Measurements from ENCODE around the gene HCK.
"Not testable (repeated sequence)": the region's sequence is repeated elsewhere in the genome, so short reads cannot be mapped to it uniquely, and the experiment has no call there.

HCK gene

DNA sequence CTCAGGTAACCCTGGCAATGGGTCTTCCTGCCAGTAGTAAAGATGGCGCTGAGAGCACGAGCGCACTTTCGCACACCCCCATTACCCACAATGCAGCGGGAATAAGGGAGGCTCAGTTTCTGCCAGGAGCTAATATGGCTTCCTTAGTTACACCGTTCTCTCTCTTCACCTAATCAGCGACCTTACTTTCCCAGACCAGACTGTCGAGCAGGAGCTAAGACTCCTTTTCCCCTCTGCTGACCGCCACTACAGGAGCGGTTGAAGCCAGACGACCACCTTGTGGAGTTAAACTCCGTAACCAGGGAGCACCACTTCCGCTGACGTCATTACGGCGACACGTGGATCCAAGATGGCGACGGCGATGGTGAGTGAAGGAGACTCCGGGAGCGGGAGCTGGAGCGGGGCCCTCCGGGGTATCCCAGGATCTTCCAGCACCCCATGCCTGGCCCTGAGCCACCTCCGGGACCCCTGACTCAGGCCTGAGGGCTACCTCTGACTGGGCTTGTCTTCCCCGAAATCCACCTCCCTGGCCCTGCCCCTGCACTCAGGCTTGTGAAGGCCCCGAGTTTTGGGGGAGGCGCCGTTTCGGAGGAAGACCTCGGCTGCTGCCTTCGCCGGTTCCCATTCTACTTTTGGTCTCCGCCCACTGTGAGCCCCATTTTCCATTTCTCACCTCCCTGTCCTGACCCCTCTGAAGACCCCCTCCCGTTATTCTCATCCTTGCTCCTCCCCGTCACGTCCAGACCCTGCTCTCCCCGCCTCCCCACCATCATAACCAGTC, 57.5 kb downstream of the HCK start, which contains the start of gene TM9SF4:
Gene TM9SF4 (plus strand): TSS at position 323 of the 781 bp plus-strand sequence. CDS start 27 bp downstream, at position 350.
- peak; percentile 98 for DNase-seq

DNA sequence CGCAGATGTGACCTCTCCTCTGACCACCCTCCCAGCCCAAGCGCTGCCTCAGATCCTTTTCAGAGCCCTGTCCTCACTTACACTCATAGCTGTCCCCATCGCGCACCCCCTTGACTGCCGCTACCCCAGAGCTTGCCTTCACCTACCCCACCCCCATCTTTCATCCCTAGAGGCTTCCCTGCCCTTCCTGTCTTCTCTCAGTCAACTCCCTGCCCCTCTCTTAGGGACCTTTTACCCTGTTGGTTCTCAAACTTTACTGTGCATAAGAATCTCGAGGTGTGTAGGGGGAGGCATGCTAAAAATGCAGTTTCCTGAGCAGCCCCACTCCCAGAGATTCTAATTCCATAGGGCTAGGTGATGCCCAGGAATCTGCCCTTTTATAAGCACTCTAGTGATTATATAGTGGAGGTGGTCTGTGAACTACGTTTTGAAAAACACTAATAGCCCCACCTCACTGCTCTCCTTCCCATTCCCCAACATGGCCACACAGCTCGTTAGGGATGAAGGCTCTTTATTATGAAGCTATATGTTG, 58.2 kb downstream of the HCK start:
- no peak for DNase-seq

DNA sequence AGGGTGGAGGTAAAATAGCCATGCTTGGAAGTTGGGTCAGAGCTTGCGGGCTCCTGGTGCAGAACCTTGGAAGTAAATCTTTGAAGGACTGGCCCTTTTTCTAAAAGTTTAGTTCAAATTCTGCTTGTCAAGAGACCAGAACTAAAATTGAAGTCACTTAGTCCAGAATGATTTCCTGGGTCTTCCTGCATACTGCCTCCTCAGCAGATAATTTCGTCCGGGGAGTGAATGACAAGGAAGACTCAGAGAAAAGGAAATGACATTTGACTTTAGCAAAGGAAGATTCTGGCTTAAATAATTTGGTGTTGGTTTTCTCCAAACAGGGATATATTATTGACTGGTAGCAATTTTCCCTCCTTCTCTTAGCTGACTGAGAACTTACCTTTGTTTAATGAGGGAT, 58.7 kb downstream of the HCK start:
- no peak for DNase-seq

DNA sequence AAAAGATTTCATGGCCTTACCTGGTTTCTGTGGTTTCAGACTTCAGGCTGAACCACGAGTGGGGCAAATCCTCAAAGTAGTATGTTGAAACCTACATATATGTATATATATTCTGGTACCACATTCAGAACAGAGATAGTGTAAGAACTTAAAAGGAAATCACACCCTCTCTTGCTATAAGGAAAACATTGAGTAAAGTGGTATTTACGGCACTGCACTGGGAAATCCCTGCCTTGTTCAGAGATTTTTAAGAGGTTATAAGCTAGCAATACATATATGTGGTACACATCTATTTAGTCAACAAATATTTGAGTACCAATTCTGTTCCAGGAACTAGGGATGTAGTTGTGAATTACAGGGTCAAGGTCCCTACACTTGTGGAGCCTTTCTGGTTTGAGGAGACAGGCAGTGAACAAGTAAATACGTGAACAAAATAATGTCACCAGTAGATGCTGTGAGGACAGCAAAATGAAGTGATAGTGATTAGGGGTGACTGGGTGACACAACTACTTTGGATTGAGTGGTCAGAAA, 59.2 kb downstream of the HCK start:
- no peak for DNase-seq

DNA sequence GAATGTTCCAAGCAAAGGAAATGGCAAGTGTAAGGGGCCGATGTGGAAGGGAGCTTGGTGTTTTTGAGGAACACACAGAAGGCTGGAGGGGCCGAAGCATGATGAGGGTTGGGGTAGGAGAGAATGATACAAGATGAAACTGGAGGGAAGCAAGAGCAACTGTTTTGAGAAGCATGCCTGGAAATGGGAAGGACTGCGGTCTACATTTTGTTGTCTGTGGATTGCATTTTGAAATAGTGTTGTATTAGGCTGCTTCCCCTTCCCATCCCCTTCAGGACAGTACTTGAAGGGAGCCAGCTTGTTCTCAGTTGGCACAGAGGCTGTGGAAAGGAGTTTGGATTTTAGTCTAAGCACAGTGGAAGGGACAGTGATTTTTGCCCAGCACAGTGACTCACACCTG, 59.7 kb downstream of the HCK start:
- no peak for DNase-seq

DNA sequence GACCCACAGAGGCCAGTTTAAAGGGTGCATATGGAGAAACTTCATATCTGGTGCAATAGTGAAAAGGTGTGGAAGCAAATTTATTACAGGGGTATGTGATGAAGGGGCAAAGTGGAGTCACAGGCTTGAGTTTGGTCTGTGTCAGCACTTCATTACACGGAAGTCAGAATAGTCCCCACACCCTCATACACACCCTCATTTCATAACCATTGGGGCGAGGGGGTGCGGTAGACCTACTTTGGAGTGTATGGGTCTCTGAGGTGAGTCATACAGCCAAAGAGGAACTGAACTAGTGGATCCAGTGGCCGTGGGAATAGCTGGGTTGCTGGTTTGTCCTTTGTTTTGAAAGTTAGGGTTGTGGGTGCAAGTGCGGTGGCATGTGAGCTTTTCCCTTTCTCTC, 60.8 kb downstream of the HCK start:
- no peak for DNase-seq

DNA sequence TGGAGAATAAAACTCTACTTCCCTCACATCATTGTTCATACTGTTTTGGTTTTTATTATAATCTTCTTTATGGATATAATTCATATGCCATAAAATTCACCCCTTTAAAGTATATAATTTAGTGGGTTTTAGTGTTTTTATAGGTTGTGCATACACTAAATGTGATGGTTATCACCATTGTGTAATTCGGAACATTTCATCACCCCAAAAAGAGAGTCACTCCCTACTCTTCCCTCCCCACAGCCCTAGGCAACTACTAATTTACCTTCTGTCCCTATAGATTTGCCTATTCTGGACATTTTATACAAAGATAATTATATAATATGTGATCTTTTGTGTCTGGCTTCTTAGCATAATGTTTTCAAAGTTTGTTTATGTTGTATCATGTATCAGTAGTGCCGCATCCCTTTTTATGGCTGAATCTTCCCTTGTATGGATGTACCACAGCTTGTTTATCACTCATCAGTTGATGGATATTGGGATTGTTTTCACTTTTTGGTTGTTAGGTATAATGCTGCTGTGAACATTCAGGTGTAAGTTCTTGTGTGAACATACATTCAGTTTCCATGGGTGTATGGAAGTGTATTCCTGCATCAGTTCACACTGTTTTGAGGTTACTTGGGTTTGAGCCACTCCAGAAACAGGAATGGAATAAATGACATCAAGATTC, 61.7 kb downstream of the HCK start:
- DNase-seq, result no peak

DNA sequence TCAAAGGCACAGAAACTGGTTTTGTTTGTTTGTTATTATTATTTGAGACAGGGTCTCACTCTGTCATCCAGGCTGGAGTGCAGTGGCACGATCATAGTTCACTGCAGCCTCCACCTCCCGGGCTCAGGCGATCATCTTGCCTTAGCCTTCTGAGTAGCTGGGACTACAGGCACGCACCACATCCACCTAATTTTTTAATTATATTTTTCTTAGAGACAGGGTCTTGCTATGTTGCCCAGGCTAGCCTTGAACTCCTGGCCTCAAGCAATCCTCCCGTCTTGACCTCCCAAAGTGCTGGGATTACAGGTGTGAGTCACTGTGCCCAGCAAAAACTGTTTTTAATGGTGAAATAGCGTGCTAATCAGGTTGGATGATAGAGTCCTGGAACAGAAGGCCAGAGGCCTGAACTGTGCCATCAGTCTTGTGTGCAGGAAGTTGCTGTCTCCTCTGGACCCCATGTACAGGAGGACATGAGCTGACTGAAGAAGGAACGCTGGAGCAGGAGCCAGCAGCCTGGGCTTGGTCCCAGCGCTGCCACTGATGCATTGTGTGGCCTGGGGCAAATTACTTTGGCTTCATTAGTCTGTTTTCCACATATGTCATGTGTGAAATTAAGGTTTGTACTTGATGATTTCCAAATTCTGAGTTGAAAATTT, 62.4 kb downstream of the HCK start:
- no peak for DNase-seq

DNA sequence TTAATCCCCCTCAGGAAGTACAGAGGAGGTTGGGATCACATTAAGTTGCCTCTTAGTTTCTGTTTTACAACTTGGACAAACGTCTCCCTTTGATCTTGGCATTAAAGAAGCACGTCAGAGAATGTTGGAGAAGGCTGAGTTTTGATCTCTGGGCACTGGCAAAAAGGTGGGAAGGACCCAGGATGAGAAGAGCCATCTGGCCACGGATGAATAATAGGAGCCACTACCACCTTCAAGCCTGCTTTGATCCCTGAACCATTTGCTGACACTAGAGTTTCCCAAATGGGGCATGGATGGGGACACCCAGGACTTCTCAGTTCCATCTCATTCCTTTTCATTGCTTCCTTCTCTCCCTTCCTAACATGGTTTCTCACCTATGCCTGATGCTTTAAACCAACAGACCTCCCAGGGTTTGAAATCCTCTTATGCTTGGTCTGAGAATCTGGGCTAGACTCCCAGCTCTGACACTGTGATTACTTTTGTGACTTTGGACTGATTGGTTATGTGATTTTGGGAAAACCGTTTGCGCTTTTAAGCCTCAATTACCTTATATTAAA, 63.2 kb downstream of the HCK start:
- no peak for DNase-seq

DNA sequence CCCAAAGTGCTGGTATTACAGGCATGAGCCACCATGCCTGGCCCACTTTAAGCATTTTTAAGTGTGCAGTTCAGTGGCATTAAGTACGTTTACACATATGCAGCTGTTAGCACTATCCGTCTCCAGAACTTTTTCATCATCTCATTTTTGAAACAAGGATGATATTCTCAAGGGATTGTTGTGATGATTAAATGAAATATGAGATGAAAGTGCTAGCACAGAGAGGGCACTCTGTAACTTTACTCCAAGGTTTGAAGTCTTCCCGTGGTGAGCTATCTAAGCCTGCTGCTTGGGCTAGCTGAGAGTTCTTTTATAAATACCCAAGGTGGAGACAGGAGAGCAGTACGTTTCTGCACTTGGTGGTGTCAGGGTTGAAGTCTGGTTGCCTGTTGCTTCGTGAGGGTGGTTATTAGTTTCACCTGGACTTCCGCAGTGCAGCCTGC, 64.1 kb downstream of the HCK start:
- no peak for DNase-seq

DNA sequence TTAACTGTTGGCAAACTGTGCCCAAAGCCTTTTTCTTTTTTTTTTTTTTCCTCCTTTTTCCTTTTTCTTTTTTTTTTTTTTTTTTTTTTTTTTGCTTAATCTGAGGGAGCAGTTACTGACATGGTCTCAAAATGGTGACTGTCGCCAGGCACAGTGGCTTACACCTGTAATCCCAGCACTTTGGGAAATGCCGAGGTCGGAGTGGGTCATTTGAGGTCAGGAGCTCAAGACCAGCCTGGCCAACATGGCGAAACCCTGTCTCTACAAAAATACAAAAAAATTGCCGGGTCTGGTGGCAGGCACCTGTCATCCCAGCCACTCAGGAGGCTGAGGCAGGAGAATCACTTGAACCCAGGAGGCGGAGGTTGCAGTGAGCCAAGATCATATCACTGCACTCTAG, 64.8 kb downstream of the HCK start:
- DNase-seq, result not testable (repeated sequence)

DNA sequence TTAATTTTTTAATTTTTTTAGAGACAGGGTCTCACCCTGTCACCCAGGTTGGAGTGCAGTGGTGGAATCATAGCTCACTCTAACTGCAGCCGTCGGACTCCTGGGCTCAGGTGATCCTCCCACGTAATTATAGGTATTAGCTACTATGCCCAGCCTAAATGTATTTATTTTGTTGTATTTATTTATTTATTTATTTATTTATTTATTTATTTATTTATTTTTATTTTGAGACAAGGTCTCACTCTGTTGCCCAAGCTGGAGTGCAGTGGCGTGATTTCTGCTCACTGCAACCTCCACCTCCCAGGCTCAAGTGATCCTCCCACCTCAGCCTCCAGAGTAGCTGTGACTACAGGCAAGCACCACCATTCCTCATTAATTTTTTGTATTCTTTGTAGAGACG, 66.4 kb downstream of the HCK start:
- not testable (repeated sequence) for DNase-seq

DNA sequence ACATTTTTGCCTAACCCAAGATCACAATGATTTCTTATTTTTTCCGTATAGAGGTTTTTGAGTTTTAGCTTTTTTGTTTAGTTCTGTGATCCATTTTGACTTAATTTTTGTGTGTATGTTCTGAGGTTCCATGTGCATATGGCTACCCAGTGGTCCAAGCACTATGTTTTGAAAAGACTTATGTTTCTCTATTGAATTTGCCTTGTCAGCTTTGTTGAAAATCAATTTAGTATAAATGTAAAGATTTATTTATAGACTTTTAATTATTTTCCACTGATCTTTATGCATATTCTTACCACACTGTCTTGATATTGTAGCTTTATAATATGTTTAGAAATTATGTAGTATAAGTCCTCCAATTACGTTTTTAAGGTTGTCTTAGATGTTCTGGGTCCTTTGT, 67.7 kb downstream of the HCK start:
- no peak for DNase-seq

DNA sequence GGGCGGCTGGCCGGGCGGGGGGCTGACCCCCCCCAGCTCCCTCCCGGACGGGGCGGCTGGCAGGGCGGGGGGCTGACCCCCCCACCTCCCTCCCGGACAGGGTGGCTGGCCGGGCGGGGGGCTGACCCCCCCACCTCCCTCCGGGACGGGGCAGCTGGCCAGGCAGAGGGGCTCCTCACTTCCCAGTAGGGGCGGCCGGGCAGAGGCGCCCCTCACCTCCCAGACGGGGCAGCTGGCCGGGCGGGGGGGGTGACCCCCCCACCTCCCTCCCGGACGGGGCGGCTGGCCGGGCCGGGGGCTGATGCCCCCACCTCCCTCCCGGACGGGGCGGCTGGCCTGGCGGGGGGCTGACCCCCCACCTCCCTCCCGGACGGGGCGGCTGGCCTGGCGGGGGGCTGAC, 69.9 kb downstream of the HCK start:
- not testable (repeated sequence) for DNase-seq

DNA sequence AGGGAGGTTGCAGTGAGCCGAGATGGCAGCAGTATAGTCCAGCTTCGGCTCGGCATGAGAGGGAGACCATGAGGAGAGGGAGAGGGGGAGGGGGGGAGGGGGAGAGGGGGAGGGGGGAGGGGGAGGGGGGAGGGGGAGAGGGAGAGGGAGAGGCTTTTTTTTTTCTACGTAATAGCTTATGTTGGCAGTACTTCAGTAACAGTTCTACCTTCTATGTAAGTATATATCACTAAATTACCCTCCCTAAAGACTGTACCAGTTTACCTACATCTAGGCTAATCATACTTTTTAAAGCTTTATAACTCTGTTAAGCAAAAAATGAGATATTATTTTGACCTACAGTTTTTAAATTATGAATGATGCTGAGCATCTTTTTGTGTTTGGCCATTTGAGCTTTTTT, 71.0 kb downstream of the HCK start:
- no peak for DNase-seq

DNA sequence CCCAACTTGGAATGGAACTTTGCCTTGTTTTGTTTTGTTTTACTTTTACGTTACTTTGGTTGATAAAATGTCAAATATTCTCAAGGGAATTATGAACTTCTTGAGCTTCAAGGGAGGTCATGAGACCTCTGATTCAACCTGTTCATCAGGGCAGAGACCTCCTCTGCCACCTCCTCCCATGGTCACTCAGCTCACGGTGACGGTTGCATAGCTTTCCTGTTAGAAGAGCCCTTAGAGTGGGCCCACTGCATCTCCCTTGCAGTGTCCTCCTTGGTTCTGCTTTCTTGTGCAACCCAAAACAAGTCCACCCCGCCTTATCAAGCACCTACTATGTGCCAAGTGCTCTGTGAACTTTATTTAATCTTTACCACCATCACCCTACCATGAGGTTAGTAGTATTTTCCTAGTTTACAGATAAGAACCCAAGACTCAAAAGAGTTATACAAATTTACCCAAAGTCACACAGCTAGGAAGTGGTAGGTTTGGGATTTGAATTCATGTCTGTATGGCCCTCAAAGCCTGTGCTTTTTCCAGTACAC, 72.9 kb downstream of the HCK start:
- DNase-seq, result no peak

DNA sequence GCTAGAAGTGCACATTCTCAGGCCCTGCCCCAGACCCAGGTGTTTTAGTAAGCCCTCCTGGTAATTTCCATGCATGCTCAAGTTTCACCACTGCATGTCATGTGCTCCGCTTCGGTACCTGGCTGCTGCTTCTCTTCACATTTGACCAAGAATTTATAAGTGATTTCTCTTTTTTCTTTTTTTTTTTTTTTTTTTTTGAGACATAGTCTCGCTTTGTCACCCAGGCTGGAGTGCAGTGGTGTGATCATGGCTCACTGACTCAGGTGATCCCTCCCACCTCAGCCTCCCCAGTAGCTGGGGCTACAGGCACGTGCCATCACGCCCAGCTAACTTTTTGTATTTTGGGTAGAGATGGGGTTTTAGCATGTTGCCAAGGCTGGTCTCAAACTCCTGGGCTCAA, 73.5 kb downstream of the HCK start:
- DNase-seq, result no peak

DNA sequence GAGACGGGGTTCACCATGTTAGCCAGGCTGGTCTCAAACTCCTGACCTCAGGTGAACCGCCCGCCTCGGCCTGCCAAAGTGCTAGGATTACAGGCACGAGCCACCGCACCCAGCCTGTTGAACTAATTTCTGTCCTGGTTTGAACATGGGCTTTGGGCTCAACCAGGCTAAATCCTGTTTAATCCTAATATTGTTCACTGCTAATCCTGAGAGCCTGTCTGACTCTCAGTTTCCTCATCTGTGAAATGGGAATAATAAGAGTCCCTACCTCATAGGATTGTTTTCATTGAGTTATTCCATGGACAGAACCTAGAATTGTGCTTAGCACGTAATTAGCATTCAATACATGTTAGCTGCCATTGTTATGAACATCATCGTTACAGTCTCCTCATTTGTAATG, 74.9 kb downstream of the HCK start:
- DNase-seq, result no peak

DNA sequence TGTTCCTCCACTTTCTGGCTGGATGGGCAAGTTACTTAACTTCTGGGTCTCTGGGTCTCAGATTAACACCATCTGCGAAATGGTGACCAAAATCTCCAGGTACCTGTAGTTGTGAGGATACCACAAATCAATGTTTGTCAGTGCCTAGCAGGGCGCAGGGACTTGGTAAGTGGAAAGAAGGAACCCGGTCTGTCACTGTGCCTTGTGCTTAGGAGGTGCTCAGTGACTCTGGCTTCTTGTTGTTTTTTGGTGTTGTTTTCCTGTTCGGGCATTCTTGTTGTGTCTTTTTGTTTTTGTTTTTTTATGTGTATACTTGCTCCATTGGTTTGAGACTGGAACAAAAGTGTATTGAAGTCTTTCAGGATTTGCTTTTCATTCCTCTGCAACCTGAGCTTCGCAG, 75.3 kb downstream of the HCK start:
- no peak for DNase-seq

DNA sequence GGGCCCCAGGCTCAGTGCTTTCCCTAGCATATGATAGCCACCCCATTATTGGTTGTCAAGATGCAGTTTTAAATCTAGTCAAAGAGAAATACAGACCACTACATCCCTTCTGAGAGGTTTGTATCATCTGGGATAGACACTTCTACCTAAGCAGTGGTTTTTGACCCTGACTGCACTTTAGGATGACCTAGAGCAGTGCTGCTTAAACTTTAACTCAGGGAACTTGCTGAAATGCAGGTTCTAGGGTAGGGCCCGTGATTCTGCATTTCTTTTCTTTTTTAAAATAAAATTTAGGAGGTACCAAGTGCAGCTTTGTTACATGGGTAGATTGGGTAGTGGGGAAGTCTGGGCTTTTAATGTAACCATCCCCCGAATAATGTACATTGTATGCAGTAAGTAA, 76.1 kb downstream of the HCK start:
- DNase-seq, result no peak

DNA sequence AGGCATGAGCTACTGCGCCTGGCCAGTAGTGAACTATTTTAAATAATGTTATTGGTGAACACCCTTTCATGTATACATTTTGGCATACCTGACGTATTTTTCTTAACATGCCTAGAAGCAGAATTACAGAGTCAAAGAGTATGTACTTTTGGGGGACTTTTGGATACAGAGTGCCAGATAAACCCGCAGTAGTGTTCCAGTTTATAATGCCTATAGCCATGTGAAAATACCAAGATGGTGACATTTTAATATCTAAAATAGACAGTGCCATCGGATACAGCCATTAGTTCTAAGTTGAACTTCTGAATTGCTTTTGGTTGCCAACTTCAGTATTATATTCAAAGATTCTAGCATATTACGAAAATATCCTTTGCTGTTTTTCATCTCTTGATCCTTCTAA, 77.8 kb downstream of the HCK start:
- DNase-seq, result no peak

DNA sequence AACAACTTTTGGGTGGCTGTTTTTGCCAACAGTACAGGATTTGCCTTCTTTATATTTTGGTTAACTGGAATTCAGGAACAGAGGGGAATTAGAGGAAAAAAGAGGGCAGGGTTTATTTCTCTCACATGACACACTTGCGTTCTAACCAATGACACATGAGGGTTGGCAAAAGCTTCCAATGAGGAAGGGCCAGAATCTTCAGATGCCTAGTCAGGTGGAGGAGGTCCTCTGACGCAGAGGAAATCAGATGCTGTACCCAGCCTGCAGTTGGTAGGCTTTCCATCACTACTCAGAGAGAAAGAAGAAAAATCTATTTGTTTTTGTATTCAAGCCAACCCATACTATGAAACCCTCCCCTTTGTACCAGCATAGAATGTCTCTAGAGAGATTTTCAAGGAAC, 78.3 kb downstream of the HCK start:
- DNase-seq, result no peak

DNA sequence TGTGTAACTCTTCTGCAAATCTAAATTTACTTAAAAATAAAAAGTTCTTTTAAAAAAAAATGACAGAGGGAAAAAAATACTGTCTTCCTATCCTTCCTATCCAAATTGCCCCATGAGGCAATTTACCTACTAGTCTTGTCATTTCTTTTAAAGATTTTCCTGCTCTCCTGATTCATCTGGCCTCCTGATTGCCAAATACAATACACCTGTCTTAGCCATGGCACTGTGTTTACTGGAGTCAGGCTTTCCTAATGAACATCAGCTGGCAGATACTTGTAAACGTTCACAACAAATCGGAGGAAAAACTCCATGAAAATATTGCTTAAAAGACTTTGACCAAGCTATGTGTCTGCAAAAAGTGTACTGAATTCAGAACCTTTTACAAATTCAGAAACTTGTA, 78.9 kb downstream of the HCK start:
- no peak for DNase-seq
